GM13976 (cell line): ENCODE measurements around the gene PARL.

Source experiments
- DNase-seq: peaks from one replicate; pipeline ENCODE4 v3.0.0; 2012; ENCODE audit warnings: low spot score
- CTCF ChIP-seq: IDR thresholded peaks from 2 replicates; pipeline ENCODE4 v1.5.1; 2012; ENCODE audit warnings: borderline replicate concordance, mild to moderate bottlenecking; ENCODE audit not compliant: insufficient read depth; ENCODE audit errors: extremely low read depth, missing control alignments, control extremely low read depth
- in situ Hi-C: fragments of 300-500 bp; cut with MboI; formaldehyde crosslinking; loops from one replicate; pipeline ENCODE4 v1.12.0; 2022; ENCODE audit warnings: low sequenced_read_pairs, mixed read lengths, inconsistent platforms; ENCODE audit not compliant: unreplicated experiment

The PARL gene

GRCh38 chr3:183807209-183807728 lies 77.4 kb downstream of the PARL start:
- in situ Hi-C loops: no loop called here
- DNase-seq: no peak
- no peak for TF ChIP-seq CTCF

- TF ChIP-seq CTCF: no peak
- in situ Hi-C loops: no loop called here
- DNase-seq: no peak
Observed at GRCh38 chr3:183802989-183803388, 81.7 kb downstream of the PARL start.

GRCh38 chr3:183801601-183802000 lies 83.1 kb downstream of the PARL start:
- DNase-seq: no peak
- in situ Hi-C loops: no loop called here
- TF ChIP-seq CTCF: no peak

- DNase-seq: no peak
- no peak for TF ChIP-seq CTCF
- in situ Hi-C loops: no loop called here
Observed at GRCh38 chr3:183800243-183800863, 84.3 kb downstream of the PARL start.

GRCh38 chr3:183799461-183799860 lies 85.2 kb downstream of the PARL start:
- in situ Hi-C loops: no loop called here
- DNase-seq: no peak
- no peak for TF ChIP-seq CTCF

GRCh38 chr3:183797996-183798395 lies 86.7 kb downstream of the PARL start:
- no peak for TF ChIP-seq CTCF
- no peak for DNase-seq
- in situ Hi-C loops: no loop called here
